Vagina (tissue), 2 donors: ENCODE measurements around the gene TXNRD2.

Source experiments
- POLR2A ChIP-seq, 2 donors: fragments of 450-650 bp; IDR thresholded peaks; one replicate each; pipeline ENCODE4 v1.6.1; 2017; ENCODE audit warnings: antibody characterized with exemption in 2 of 2, mild to moderate bottlenecking in 2 of 2, moderate library complexity in 2 of 2
- TF ChIP-seq, protein P1 (sequence below), 3 experiments: fragments of 450-650 bp in 2 of 3; fragments of 200-600 bp in 1 of 3; sonication (generic) in 1 of 3; IDR thresholded peaks; one replicate each; pipeline ENCODE4 v1.5.1; 2017 to 2019; ENCODE audit warnings: antibody characterized with exemption in 3 of 3, mild to moderate bottlenecking in 2 of 3, moderate library complexity in 2 of 3

DNA sequence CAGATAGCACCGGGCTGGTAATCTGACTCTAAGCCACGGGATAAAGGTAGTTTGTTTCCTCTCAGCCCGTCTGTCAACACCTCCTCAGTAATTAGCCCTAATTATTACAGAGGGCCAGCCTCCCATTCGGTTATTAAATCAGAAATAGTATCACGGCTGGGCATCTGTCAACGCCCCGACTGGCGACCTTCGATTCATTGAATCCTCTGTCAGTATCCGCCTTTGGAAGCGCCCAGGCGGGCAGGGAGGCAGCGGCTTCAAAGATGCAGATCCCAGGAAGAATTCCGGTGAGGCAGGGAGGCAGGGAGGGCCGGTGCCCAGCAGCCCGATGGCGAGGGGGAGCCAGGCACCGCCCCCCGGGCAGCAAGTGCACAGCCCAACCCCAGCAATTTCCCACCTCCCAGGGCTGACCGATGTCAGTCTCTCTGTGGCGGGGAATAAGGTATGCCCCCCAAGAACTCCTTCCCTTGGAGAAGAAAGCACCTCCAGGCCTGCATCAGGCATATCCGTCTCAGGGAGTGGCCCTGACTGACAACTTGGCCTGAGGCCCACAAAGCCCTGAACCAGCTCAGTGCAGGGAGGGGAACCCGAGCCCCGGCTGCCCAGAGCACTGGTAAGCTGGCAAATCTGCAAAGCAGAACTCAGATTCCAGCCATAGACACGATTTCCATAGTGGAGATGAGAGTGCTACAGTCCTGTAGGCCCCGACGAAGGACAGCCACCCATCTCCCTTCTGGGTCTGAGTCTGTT lies 98.3 kb downstream of the TXNRD2 start:
- TF ChIP-seq POLR2A (IDR thresholded peaks at IDR 0.05) = no peak
- TF ChIP-seq, protein P1, sequence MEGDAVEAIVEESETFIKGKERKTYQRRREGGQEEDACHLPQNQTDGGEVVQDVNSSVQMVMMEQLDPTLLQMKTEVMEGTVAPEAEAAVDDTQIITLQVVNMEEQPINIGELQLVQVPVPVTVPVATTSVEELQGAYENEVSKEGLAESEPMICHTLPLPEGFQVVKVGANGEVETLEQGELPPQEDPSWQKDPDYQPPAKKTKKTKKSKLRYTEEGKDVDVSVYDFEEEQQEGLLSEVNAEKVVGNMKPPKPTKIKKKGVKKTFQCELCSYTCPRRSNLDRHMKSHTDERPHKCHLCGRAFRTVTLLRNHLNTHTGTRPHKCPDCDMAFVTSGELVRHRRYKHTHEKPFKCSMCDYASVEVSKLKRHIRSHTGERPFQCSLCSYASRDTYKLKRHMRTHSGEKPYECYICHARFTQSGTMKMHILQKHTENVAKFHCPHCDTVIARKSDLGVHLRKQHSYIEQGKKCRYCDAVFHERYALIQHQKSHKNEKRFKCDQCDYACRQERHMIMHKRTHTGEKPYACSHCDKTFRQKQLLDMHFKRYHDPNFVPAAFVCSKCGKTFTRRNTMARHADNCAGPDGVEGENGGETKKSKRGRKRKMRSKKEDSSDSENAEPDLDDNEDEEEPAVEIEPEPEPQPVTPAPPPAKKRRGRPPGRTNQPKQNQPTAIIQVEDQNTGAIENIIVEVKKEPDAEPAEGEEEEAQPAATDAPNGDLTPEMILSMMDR (IDR thresholded peaks at IDR 0.05) = no peak
